ENCODE measurements around the gene SLC37A1.

Gene SLC37A1

GRCh38 chr21:42547001-42547905 lies 33.6 kb downstream of the SLC37A1 start:
- DNase-seq, result no peak

GRCh38 chr21:42547906-42548365 lies 34.3 kb downstream of the SLC37A1 start:
- no peak for DNase-seq

- no peak for DNase-seq
Observed at GRCh38 chr21:42548687-42549406, 35.2 kb downstream of the SLC37A1 start.

GRCh38 chr21:42550817-42551216 lies 37.2 kb downstream of the SLC37A1 start:
- no peak for DNase-seq

GRCh38 chr21:42552407-42553336 lies 39.0 kb downstream of the SLC37A1 start:
- DNase-seq, result no peak

GRCh38 chr21:42553435-42553834 lies 39.8 kb downstream of the SLC37A1 start:
- no peak for DNase-seq

GRCh38 chr21:42554251-42554961 lies 40.8 kb downstream of the SLC37A1 start:
- no peak for DNase-seq

- DNase-seq, result no peak
Observed at GRCh38 chr21:42555756-42556438, 42.2 kb downstream of the SLC37A1 start.

- no peak for DNase-seq
Observed at GRCh38 chr21:42556476-42556875, 42.8 kb downstream of the SLC37A1 start.

GRCh38 chr21:42556960-42557359 lies 43.3 kb downstream of the SLC37A1 start:
- DNase-seq, result no peak

GRCh38 chr21:42557420-42557819 lies 43.8 kb downstream of the SLC37A1 start:
- DNase-seq, result no peak

- DNase-seq, result no peak
Observed at GRCh38 chr21:42558368-42558767, 44.7 kb downstream of the SLC37A1 start.

GRCh38 chr21:42558846-42559245 lies 45.2 kb downstream of the SLC37A1 start:
- DNase-seq, result no peak

GRCh38 chr21:42559326-42559725 lies 45.7 kb downstream of the SLC37A1 start:
- no peak for DNase-seq

- no peak for DNase-seq
Observed at GRCh38 chr21:42560517-42561179, 47.0 kb downstream of the SLC37A1 start.

GRCh38 chr21:42561762-42562650 lies 48.4 kb downstream of the SLC37A1 start:
- no peak for DNase-seq

- DNase-seq, result no peak
Observed at GRCh38 chr21:42562816-42563215, 49.2 kb downstream of the SLC37A1 start.

- no peak for DNase-seq
Observed at GRCh38 chr21:42563261-42563660, 49.6 kb downstream of the SLC37A1 start.

GRCh38 chr21:42563686-42564085 lies 50.0 kb downstream of the SLC37A1 start:
- DNase-seq, result no peak

GRCh38 chr21:42564561-42564971 lies 50.9 kb downstream of the SLC37A1 start:
- no peak for DNase-seq

Measured in activated effector memory CD4-positive, alpha-beta T cell treated with Interleukin-2 at 50 U/mL for 16 hours (primary cell).